GM21423 (cell line): ENCODE results near the gene CATSPERD.
A peak's percentile ranks its signal among the peaks of the same experiment; 100 is the strongest.
"Not testable (repeated sequence)": the region's sequence is repeated elsewhere in the genome, so short reads cannot be mapped to it uniquely, and the experiment has no call there.

Source experiments
- ATAC-seq: cut with Tn5 transposase; IDR thresholded peaks from one replicate; pipeline ENCODE4 v1.9.1; 2021; ENCODE audit warnings: mild to moderate bottlenecking, moderate library complexity; ENCODE audit not compliant: unreplicated experiment

The CATSPERD gene

GRCh38 chr19:5719274-5719960, 1.0 kb upstream of the CATSPERD start:
- ATAC-seq: peak; percentile 0

- ATAC-seq: no peak
Measured at GRCh38 chr19:5727453-5728050, 7.1 kb downstream of the CATSPERD start.

- not testable (repeated sequence) for ATAC-seq
Measured at GRCh38 chr19:5733172-5733571, 12.7 kb downstream of the CATSPERD start.

- no peak for ATAC-seq
Measured at GRCh38 chr19:5738423-5738822, 18.0 kb downstream of the CATSPERD start.

- ATAC-seq: no peak
Measured at GRCh38 chr19:5742051-5742450, 21.6 kb downstream of the CATSPERD start.

GRCh38 chr19:5743630-5744029, 23.2 kb downstream of the CATSPERD start:
- no peak for ATAC-seq

- ATAC-seq: not testable (repeated sequence)
Measured at GRCh38 chr19:5744999-5745398, 24.6 kb downstream of the CATSPERD start.

GRCh38 chr19:5748920-5749319, 28.5 kb downstream of the CATSPERD start:
- ATAC-seq: not testable (repeated sequence)

- ATAC-seq: no peak
Measured at GRCh38 chr19:5749505-5749904, 29.1 kb downstream of the CATSPERD start.

- no peak for ATAC-seq
Measured at GRCh38 chr19:5751709-5752108, 31.3 kb downstream of the CATSPERD start.

GRCh38 chr19:5753743-5754142, 33.3 kb downstream of the CATSPERD start:
- ATAC-seq: no peak

GRCh38 chr19:5762608-5763217, 42.3 kb downstream of the CATSPERD start:
- ATAC-seq: no peak

GRCh38 chr19:5765220-5765619, 44.8 kb downstream of the CATSPERD start:
- no peak for ATAC-seq

- no peak for ATAC-seq
Measured at GRCh38 chr19:5767949-5768348, 47.5 kb downstream of the CATSPERD start.

- no peak for ATAC-seq
Measured at GRCh38 chr19:5772416-5772815, 52.0 kb downstream of the CATSPERD start.

- no peak for ATAC-seq
Measured at GRCh38 chr19:5773276-5773675, 52.8 kb downstream of the CATSPERD start.

GRCh38 chr19:5774921-5775320, 54.5 kb downstream of the CATSPERD start:
- ATAC-seq: no peak

- ATAC-seq: no peak
Measured at GRCh38 chr19:5775668-5776309, 55.4 kb downstream of the CATSPERD start.

GRCh38 chr19:5778402-5778801, 58.0 kb downstream of the CATSPERD start:
- no peak for ATAC-seq

GRCh38 chr19:5780916-5781315, 60.5 kb downstream of the CATSPERD start:
- ATAC-seq: not testable (repeated sequence)

- no peak for ATAC-seq
Measured at GRCh38 chr19:5782322-5782721, 61.9 kb downstream of the CATSPERD start.
